Esophagus squamous epithelium (tissue), 4 donors: Measurements from ENCODE around the gene ZFHX3.

ENCODE experiments used
- POLR2A ChIP-seq, 4 donors: fragments of 450-650 bp; IDR thresholded peaks; one replicate each; pipeline ENCODE4 v1.6.1; 2017; ENCODE audit warnings: antibody characterized with exemption in 4 of 4, mild to moderate bottlenecking in 4 of 4, moderate library complexity in 3 of 4
- TF ChIP-seq, protein P1 (sequence below), 6 experiments: fragments of 450-650 bp in 4 of 6; fragments of 200-600 bp in 2 of 6; sonication (generic) in 2 of 6; IDR thresholded peaks; one replicate each; pipeline ENCODE4 v1.5.1; 2016 to 2019; ENCODE audit warnings: antibody characterized with exemption in 6 of 6, mild to moderate bottlenecking in 4 of 6, moderate library complexity in 4 of 6

GRCh38 chr16:73058616-73059409 lies 10.9 kb upstream of the ZFHX3 start:
- TF ChIP-seq, protein P1, sequence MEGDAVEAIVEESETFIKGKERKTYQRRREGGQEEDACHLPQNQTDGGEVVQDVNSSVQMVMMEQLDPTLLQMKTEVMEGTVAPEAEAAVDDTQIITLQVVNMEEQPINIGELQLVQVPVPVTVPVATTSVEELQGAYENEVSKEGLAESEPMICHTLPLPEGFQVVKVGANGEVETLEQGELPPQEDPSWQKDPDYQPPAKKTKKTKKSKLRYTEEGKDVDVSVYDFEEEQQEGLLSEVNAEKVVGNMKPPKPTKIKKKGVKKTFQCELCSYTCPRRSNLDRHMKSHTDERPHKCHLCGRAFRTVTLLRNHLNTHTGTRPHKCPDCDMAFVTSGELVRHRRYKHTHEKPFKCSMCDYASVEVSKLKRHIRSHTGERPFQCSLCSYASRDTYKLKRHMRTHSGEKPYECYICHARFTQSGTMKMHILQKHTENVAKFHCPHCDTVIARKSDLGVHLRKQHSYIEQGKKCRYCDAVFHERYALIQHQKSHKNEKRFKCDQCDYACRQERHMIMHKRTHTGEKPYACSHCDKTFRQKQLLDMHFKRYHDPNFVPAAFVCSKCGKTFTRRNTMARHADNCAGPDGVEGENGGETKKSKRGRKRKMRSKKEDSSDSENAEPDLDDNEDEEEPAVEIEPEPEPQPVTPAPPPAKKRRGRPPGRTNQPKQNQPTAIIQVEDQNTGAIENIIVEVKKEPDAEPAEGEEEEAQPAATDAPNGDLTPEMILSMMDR (IDR thresholded peaks at IDR 0.05) = no peak
- TF ChIP-seq POLR2A (IDR thresholded peaks at IDR 0.05) = no peak
